Stomach (tissue), 4 donors: ENCODE measurements around the gene PEAK1.

Source experiments
- POLR2A ChIP-seq, 4 donors: fragments of 450-650 bp; IDR thresholded peaks; one replicate each; pipeline ENCODE4 v1.6.1; 2016; ENCODE audit warnings: antibody characterized with exemption in 4 of 4, control low read depth in 2 of 4, mild to moderate bottlenecking in 1 of 4, moderate library complexity in 1 of 4
- POLR2AphosphoS5 ChIP-seq, 3 donors: sonication (generic); formaldehyde crosslinking; IDR thresholded peaks; one replicate each; pipeline ENCODE4 v1.6.1; 2016; ENCODE audit warnings: antibody characterized with exemption in 3 of 3
- TF ChIP-seq, protein P1 (sequence below), 7 experiments: fragments of 450-650 bp in 4 of 7; fragments of 200-600 bp in 3 of 7; sonication (generic) in 3 of 7; IDR thresholded peaks; one replicate each; pipeline ENCODE4 v1.5.1; 2016 to 2019; ENCODE audit warnings: antibody characterized with exemption in 7 of 7, control low read depth in 2 of 7, mild to moderate bottlenecking in 1 of 7

DNA sequence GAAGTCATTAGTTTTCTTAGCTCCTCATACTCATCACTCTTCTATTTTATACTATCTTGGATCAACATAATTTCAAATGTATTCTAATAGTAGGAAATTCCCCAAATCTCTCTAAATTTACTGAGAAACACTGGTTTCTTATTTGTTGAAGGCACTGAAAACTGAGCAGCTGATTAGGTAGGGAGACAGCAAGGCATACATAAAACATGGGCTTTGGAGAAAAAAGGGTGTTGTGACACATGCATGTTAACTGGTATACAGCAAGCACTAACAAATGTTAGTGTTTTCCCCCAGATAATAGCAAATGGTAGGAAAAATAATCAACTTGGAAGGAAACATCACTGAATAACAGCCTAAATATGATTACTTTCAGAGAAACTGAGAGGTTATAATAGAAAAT lies 223.5 kb downstream of the PEAK1 start:
- TF ChIP-seq, protein P1, sequence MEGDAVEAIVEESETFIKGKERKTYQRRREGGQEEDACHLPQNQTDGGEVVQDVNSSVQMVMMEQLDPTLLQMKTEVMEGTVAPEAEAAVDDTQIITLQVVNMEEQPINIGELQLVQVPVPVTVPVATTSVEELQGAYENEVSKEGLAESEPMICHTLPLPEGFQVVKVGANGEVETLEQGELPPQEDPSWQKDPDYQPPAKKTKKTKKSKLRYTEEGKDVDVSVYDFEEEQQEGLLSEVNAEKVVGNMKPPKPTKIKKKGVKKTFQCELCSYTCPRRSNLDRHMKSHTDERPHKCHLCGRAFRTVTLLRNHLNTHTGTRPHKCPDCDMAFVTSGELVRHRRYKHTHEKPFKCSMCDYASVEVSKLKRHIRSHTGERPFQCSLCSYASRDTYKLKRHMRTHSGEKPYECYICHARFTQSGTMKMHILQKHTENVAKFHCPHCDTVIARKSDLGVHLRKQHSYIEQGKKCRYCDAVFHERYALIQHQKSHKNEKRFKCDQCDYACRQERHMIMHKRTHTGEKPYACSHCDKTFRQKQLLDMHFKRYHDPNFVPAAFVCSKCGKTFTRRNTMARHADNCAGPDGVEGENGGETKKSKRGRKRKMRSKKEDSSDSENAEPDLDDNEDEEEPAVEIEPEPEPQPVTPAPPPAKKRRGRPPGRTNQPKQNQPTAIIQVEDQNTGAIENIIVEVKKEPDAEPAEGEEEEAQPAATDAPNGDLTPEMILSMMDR (IDR thresholded peaks at IDR 0.05) = no peak
- TF ChIP-seq POLR2AphosphoS5 (IDR thresholded peaks at IDR 0.05) (no peak), POLR2A (IDR thresholded peaks at IDR 0.05) (no peak)
